ENCODE results near the gene DOK7.
"Not testable (repeated sequence)": the region's sequence is repeated elsewhere in the genome, so short reads cannot be mapped to it uniquely, and the experiment has no call there.

DOK7 gene

GRCh38 chr4:3502941-3503936 lies 40.1 kb downstream of the DOK7 start:
- no peak for DNase-seq (ENCODE audit: low read depth)

- no peak for DNase-seq (ENCODE audit: low read depth)
Observed at GRCh38 chr4:3505231-3505630, 42.1 kb downstream of the DOK7 start.

DNA sequence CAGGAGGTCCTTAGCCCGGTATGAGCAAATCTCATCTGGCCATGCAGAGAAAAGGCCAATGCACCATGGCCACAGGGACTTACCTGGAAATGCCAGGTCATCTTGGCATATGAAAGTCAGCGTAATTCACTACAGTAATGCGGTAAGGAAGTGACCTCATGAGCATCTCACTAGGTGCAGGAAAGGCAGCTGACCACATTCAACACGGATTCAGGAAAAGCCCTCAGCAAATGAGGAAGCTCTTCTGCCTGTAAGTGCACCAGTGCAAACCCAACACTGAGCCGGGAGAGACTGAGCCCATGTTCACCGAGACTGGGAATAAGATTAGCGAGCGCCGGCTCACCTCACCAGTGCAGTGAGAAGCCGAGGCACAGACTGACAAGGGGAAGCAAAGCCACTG lies 45.4 kb downstream of the DOK7 start:
- no peak for DNase-seq (ENCODE audit: low read depth)

DNA sequence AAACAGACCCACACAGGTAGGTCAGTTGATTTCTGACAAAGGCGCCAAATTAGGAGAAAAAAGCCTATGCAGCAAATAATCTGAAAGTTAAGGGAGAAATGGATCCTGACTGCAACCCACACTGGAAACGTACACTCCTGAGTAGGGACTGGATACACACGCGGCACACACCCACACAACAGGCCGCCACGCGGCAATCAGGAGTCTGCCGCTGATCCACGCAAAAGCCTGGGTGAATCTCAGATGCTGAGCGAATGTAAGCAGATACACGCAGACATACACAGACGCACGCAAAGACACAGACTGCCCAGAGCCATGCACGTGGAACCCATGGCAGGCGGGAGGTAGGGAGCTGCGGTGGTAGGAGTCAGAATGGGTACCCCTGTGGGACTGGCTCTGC lies 47.4 kb downstream of the DOK7 start:
- no peak for DNase-seq (ENCODE audit: low read depth)

- DNase-seq (ENCODE audit: low read depth), result no peak
Observed at GRCh38 chr4:3511187-3511586, 48.1 kb downstream of the DOK7 start.

- not testable (repeated sequence) for DNase-seq (ENCODE audit: low read depth)
Observed at GRCh38 chr4:3511601-3512000, 48.5 kb downstream of the DOK7 start.

DNA sequence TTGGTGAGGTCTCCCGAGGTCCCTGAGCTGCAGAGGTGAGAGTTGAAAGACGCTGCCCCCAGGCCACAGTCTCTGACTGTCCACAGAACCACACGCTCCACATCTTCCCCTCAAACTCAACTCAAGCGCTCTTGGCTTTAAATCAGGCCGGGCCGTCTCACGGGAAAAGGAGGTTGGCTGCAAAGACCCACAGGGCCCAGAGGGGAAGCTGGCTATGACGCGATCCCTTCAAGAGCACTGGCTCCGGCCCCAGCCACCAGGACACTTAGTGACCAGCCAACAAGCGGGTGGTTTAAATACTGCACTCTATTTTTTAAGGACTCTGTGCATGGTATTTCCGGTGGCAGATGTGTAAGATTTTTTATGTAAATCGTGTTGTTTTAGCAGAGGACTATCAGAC lies 49.2 kb downstream of the DOK7 start:
- no peak for DNase-seq (ENCODE audit: low read depth)

GRCh38 chr4:3512719-3513118 lies 49.6 kb downstream of the DOK7 start:
- no peak for DNase-seq (ENCODE audit: low read depth)

DNA sequence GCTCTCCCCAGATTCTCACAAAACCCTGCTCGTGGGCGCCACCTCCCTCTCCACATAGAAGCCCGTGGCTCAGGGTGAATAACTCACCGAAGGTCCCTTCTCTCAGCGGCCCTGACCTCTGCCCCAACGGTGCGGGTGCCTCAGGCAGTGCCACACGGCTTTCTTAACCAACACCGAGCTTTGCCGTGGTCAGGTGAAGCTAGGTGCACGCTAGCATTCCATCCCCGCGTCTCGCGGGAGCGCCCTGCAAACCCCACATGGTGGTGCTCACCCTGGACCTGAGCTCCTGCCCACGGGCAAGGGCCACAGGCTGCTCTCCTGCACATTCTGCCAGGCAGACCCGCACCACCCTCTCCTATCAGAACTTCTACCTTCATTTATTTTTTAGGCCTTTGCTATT lies 50.7 kb downstream of the DOK7 start:
- DNase-seq (ENCODE audit: low read depth), result no peak

GRCh38 chr4:3514221-3514780 lies 51.2 kb downstream of the DOK7 start:
- DNase-seq (ENCODE audit: low read depth), result no peak

GRCh38 chr4:3514806-3515501 lies 51.8 kb downstream of the DOK7 start:
- DNase-seq (ENCODE audit: low read depth), result no peak

GRCh38 chr4:3515646-3516045 lies 52.5 kb downstream of the DOK7 start:
- DNase-seq (ENCODE audit: low read depth), result no peak

DNA sequence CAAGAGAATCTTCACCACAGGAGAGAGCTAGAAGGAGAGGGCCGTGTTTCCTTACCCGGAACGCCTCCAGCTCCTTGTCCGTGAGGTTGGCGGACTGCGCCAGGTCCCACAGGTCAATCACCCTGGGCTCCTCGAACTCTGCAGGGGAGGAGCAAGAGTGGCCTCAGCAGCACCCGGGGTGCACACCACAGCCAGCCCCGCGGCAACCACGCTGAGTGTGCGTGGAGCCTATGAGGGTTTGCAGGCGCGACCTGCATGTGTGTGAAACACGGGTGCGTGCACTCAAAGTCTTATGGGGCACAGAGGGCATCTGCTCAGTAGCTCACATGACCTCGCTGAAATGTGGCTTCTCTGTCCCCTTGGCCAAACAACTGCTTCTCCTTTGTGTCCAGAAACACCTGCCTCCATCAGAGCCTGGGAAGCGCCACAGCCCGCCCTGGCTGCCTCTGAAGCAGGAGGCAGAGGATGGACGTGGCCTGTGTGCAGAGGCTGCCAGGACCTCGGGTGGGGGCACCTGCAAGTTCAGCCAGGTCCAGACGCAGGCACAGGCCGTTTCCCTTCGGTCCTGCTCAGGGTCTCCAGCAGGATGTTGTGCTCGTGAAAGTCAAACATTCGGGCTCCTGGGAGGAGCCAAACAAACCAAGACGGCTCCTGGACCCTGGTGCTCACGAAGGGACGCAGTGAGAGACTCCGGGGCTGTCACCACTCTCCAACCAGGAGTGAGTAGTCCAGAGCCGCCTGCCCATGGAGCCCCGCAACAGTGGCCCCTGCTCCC lies 53.1 kb downstream of the DOK7 start:
- no peak for DNase-seq (ENCODE audit: low read depth)

GRCh38 chr4:3516836-3517730 lies 54.0 kb downstream of the DOK7 start:
- DNase-seq (ENCODE audit: low read depth), result no peak

GRCh38 chr4:3517731-3518510 lies 54.8 kb downstream of the DOK7 start:
- DNase-seq (ENCODE audit: low read depth), result no peak

GRCh38 chr4:3518511-3518880 lies 55.4 kb downstream of the DOK7 start:
- DNase-seq (ENCODE audit: low read depth), result no peak

DNA sequence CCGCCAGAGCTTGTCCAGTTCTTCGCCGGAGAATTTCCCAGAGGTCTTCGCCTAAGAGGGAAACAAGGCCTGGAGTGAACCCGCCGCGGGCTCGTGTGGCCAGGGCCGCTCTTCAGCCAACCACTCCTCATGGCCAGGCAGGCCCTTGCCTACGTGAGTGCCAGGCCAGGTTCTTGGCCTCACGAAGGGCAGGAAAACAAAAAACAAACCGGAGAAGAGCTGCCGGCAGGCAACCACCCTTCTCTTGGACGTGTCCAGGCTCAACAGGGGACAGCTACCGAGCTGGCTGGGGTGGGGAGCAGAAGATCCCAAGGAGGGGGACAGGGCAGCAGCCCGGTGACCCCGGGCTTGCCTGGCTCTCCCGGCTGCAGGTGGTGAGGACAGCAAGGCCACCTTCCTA lies 55.8 kb downstream of the DOK7 start:
- DNase-seq (ENCODE audit: low read depth), result no peak

DNA sequence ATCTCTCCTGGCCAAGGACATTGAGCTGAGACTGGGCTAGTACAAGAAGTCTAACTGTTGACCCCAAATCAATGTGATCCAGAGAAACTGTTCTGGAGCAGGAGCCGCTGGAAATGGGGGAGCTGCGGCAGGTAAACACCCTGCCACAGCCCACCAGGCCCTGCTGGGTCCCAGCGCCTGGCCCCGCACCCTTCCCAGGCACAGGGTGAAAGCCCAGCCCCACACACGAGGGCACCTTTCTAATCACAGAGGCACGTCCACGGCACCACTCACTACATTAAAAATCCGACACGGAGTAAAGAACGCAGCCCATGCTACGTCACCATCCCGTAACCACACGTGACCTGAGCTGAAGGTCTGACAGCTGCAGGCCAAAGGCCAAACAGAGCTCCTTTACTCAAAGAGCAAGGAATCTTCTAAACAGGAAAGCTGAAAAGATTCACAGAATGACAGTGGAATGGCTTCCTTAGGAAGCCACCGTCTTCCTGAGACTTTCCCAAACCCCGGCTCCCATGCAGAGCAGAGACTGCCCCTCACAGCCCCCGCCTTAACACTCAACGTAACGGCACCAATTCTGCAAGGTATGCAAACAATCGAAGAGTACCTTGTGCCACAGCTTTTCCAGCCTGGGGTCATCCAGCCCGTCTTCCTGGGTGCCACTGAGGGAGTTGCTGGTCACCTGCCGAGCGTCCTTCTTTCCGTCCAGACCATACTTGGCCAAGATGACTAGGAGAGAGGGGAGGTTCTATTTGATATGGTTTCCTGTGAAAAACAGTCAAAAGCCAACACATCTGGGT lies 56.6 kb downstream of the DOK7 start:
- DNase-seq (ENCODE audit: low read depth), result no peak

DNA sequence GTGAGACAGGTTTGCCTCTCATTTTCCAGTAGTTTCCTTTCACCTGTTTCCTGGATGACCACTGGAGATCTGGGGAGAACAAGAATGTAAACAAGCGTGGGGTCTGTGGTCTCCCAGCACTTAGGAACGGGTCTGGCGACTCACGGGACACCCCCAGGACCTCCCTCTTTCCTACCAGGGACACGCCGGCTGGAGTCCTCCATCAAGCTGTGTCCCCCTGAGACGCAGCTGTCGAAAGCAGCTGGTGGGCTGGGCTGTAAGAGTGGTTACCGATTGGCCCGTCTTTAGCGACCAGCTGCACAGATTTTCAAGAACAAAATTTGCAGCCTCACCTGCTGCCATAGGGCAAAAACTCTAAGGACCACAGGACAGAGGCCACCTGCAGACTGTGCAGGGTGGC lies 57.2 kb downstream of the DOK7 start:
- no peak for DNase-seq (ENCODE audit: low read depth)

All from stimulated activated CD8-positive, alpha-beta memory T cell treated with anti-CD3 and anti-CD28 coated beads, Interleukin-12 subunit alpha, Interleukin-12 subunit beta, amount 100 ng/mL, for 1 hour (primary cell).